Coronary artery (tissue), 2 donors: ENCODE results near the gene SMOC2.

Experiments used
- DNase-seq: peaks from one replicate; pipeline ENCODE4 v3.0.0-alpha.2; 2017; ENCODE audit warnings: low spot score
- H3K27ac ChIP-seq, 2 donors: fragments of 200-600 bp; sonication (generic); one replicate each; pipeline ENCODE4 v1.5.1; 2016 to 2019
- H3K4me3 ChIP-seq: fragments of 200-600 bp; sonication (generic); 2 replicates; pipeline ENCODE4 v1.5.1; 2016; ENCODE audit warnings: mild to moderate bottlenecking, moderate library complexity
- TF ChIP-seq, protein P1 (sequence below): fragments of 200-600 bp; sonication (generic); IDR thresholded peaks from one replicate; pipeline ENCODE4 v1.5.1; 2019; ENCODE audit warnings: antibody characterized with exemption

The SMOC2 gene

GRCh38 chr6:168442646-168443045, 1.7 kb downstream of the SMOC2 start:
- no peak for DNase-seq
- TF ChIP-seq, protein P1, sequence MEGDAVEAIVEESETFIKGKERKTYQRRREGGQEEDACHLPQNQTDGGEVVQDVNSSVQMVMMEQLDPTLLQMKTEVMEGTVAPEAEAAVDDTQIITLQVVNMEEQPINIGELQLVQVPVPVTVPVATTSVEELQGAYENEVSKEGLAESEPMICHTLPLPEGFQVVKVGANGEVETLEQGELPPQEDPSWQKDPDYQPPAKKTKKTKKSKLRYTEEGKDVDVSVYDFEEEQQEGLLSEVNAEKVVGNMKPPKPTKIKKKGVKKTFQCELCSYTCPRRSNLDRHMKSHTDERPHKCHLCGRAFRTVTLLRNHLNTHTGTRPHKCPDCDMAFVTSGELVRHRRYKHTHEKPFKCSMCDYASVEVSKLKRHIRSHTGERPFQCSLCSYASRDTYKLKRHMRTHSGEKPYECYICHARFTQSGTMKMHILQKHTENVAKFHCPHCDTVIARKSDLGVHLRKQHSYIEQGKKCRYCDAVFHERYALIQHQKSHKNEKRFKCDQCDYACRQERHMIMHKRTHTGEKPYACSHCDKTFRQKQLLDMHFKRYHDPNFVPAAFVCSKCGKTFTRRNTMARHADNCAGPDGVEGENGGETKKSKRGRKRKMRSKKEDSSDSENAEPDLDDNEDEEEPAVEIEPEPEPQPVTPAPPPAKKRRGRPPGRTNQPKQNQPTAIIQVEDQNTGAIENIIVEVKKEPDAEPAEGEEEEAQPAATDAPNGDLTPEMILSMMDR, result no peak
- Histone ChIP-seq H3K4me3 (peak overlapping the region; percentile 85), H3K27ac (no peak overlapping the region)

DNA sequence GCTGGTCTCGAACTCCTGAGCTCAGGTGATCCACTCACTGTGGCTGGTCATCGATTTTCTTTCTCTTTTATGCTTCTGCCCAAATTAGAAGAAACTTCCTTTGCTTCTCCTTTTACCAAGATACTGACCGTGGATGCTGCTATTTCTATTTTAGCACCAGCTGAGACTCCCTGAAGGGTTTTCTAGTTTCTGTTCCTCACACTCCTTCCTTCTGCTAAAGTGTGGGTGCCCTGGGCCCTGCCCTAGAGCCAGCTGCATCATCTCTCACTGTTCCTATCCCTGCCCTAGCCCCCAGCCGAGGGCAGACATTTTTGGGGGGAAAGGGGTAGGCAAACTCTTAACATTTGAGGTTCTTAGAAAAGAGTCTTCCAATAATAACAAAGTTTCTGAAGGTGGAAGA, 6.3 kb downstream of the SMOC2 start:
- Histone ChIP-seq H3K27ac (no peak overlapping the region), H3K4me3 (no peak overlapping the region)
- DNase-seq, result no peak
- TF ChIP-seq, protein P1, result no peak

GRCh38 chr6:168447700-168448099, 6.7 kb downstream of the SMOC2 start:
- H3K4me3 ChIP-seq, result no peak overlapping the region
- H3K27ac ChIP-seq, result no peak overlapping the region
- no peak for DNase-seq
- TF ChIP-seq, protein P1, result no peak

DNA sequence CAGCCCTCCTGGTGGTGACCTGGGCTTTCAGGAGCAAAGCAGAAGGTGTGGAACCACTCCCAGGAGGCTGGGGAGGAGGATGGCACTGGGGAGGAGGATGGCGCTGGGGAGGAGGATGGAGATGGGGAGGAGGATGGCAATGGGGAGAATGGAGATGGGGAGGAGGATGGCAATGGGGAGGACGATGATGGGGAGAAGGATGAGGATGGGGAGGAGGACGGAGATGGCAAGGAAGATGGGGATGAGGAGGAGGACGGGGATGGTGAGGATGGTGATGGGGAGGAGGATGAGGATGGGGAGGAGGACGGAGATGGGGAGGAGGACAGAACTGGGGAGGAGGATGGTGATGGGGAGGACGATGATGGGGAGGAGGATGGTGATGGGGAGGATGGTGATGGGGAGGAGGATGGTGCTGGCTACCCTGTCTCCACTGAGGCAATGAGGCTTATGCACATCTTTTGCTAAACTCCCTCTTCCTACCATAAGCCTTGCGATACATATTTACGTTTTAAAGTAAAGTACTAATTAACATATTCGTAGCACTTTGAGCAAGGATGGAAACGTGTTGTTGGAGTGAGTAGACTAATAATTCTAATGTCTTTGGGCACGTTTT, 7.4 kb downstream of the SMOC2 start:
- DNase-seq, result no peak

DNA sequence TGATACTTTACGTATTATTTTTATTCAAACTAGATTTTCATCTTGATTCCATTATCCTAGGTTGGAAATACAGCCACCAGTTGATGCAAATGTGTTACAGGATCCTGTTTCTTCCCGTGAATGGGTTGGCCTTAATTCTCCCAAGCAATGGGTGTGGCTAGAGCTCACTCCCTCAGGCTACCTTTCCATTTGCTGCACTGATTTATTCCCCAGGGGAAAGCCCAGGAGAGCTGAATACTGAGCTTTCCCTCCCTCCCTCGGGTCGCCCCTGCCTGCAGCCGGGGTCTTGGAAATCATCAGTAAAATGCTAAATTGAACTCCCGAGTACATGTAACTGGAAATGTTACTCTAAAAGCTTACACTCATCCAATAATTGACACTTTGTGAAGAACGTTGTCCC, 9.9 kb downstream of the SMOC2 start:
- H3K27ac ChIP-seq, result peak overlapping the region; percentile 74 to 95
- TF ChIP-seq, protein P1, result no peak
- DNase-seq, result no peak
- H3K4me3 ChIP-seq, result no peak overlapping the region

More for the DNA sequence above, 7.4 kb downstream of the SMOC2 start:
- TF ChIP-seq, protein P1, result no peak
- Histone ChIP-seq H3K4me3 (no peak overlapping the region), H3K27ac (no peak overlapping the region)

- no peak for DNase-seq
- peak overlapping the region; percentile 36 for H3K4me3 ChIP-seq
- TF ChIP-seq, protein P1, result no peak
- H3K27ac ChIP-seq, result peak overlapping the region; percentile 74 to 95
Observed at GRCh38 chr6:168451805-168452517, 11.0 kb downstream of the SMOC2 start.
